ENCODE measurements around the gene DNAJB7.

DNAJB7 gene

DNA sequence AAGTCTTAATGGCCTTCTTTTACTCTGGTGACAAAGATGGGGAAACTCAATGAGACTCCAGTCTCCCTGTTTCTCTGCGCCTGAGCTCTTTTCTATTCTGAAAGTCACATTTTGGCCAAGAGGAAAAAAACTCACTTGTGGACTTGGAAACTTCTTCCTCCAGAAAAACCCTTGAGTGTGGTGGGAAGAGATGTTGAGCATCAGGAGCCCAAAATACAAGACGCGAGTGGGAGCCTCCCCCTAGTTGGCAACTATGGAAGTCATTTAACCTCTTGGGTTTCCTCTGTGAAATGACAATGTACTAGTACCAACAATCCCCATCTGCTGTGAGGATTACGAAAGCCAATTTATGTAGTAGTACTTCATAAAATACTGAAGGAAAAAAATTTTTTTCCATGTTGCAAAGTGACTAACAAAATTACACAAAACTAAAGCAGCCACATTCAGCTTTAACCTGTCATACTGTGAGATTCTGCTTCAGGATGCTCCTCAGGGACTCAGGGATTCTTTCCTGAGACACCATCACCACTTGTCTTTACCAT, 42.2 kb downstream of the DNAJB7 start:
- H2AFZ ChIP-seq (ENCODE audit: low read length) = peak overlapping the region; percentile 93
- peaks cover 24% of the 10 kb centered on the region for H3K4me1 ChIP-seq (ENCODE audit: insufficient read depth, low read length, poor library complexity, severe bottlenecking)
- no peak for TF ChIP-seq EZH2phosphoT487 (IDR thresholded peaks at IDR 0.05; ENCODE audit: borderline replicate concordance)
- TF ChIP-seq, protein P1, sequence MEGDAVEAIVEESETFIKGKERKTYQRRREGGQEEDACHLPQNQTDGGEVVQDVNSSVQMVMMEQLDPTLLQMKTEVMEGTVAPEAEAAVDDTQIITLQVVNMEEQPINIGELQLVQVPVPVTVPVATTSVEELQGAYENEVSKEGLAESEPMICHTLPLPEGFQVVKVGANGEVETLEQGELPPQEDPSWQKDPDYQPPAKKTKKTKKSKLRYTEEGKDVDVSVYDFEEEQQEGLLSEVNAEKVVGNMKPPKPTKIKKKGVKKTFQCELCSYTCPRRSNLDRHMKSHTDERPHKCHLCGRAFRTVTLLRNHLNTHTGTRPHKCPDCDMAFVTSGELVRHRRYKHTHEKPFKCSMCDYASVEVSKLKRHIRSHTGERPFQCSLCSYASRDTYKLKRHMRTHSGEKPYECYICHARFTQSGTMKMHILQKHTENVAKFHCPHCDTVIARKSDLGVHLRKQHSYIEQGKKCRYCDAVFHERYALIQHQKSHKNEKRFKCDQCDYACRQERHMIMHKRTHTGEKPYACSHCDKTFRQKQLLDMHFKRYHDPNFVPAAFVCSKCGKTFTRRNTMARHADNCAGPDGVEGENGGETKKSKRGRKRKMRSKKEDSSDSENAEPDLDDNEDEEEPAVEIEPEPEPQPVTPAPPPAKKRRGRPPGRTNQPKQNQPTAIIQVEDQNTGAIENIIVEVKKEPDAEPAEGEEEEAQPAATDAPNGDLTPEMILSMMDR (conservative IDR thresholded peaks at IDR 0.05; ENCODE audit: low read length) = no peak

DNA sequence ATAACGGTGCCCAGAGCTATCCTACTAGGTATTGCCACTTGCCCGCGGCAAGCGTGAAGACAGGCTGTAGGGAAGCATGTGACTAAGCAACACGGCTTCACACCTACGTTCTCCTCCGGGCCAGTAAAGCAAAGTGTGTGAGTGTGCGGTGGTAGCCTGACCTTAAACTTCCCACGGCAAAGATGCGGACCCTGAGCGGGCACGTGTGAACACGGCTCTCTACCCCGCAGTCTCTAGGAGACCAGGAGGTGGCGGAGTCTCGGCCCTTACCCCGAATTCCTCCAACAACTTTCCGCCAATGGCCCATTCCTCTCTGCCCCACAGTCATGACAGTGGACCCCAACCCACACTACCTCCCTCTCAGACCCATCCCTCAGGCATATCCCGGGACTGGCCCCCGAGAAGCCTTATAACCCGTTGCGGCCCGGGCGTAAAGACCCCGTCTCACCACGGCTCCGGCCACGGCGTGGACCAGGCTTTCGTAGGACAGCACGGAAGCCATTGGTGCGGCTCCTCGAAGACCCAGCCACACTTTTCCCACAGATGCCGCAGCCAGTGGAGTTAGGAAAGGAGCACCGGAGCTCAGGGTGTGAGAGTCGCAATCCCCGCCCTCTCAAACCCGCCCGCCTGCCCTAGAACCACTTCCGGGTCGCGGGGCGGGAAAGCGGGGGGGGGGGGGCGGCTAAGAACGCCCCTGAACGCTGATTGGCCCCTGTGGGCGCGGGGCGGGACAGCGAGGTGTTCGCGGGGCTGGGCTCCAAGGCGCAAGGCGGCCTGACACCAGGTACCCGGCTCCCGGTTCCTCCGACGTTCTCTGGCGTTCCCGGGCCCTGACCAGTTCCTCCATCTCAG, 42.9 kb downstream of the DNAJB7 start, which contains the start of gene SLC25A17:
Gene SLC25A17 (minus strand): TSS at position 600 of the 852 bp plus-strand sequence. CDS start 98 bp downstream, at position 502.
- Histone ChIP-seq H3F3A (ENCODE audit: low read depth) (no peaks in the 10 kb centered on the region), H3K9me3 (ENCODE audit: insufficient read depth, low read depth, low read length) (no peaks in the 10 kb centered on the region), H3K27me3 (ENCODE audit: insufficient read depth, low read length, poor library complexity, severe bottlenecking) (no peaks in the 10 kb centered on the region), H2AFZ (ENCODE audit: low read length) (peak within 1 kb of the TSS; percentile 100), H3K4me1 (ENCODE audit: insufficient read depth, low read length, poor library complexity, severe bottlenecking) (peaks cover 26% of the 10 kb centered on the region), H3K4me3 (ENCODE audit: low read length, poor library complexity, severe bottlenecking) (peak within 1 kb of the TSS; percentile 100), H3K79me2 (ENCODE audit: insufficient read depth, low read length) (peaks cover 40% of the 10 kb centered on the region), H3K9ac (ENCODE audit: low read depth, low read length, poor library complexity, severe bottlenecking) (peak within 1 kb of the TSS; percentile 89), H3K36me3 (ENCODE audit: insufficient read depth, low read length) (peaks cover 16% of the 10 kb centered on the region; the same call in 1 of the 2 replicates), H4K20me1 (ENCODE audit: insufficient read depth, low read length, poor library complexity, severe bottlenecking) (peaks cover 5% of the 10 kb centered on the region), H3K4me2 (ENCODE audit: low read depth, low read length, poor library complexity, severe bottlenecking) (peak within 1 kb of the TSS; percentile 95), H3K9me2 (replicated peaks; ENCODE audit: low read depth, low read length) (no peaks in the 10 kb centered on the region)
- TF ChIP-seq, protein P1 (conservative IDR thresholded peaks at IDR 0.05; ENCODE audit: low read length) = peak; percentile 63
- no peak for TF ChIP-seq EZH2phosphoT487 (IDR thresholded peaks at IDR 0.05; ENCODE audit: borderline replicate concordance)

More for the DNA sequence above, 42.2 kb downstream of the DNAJB7 start:
- Histone ChIP-seq H4K20me1 (ENCODE audit: insufficient read depth, low read length, poor library complexity, severe bottlenecking) (peaks cover 5% of the 10 kb centered on the region), H3K4me2 (ENCODE audit: low read depth, low read length, poor library complexity, severe bottlenecking) (peak overlapping the region; percentile 95), H3K36me3 (ENCODE audit: insufficient read depth, low read length) (peaks cover 21% of the 10 kb centered on the region; the same call in 1 of the 2 replicates), H3K79me2 (ENCODE audit: insufficient read depth, low read length) (peaks cover 40% of the 10 kb centered on the region), H3K9ac (ENCODE audit: low read depth, low read length, poor library complexity, severe bottlenecking) (peak overlapping the region; percentile 89), H3K9me2 (replicated peaks; ENCODE audit: low read depth, low read length) (no peaks in the 10 kb centered on the region), H3K4me3 (ENCODE audit: low read length, poor library complexity, severe bottlenecking) (peak overlapping the region; percentile 100), H3F3A (ENCODE audit: low read depth) (no peaks in the 10 kb centered on the region), H3K27me3 (ENCODE audit: insufficient read depth, low read length, poor library complexity, severe bottlenecking) (no peaks in the 10 kb centered on the region), H3K9me3 (ENCODE audit: insufficient read depth, low read depth, low read length) (no peaks in the 10 kb centered on the region)

DNA sequence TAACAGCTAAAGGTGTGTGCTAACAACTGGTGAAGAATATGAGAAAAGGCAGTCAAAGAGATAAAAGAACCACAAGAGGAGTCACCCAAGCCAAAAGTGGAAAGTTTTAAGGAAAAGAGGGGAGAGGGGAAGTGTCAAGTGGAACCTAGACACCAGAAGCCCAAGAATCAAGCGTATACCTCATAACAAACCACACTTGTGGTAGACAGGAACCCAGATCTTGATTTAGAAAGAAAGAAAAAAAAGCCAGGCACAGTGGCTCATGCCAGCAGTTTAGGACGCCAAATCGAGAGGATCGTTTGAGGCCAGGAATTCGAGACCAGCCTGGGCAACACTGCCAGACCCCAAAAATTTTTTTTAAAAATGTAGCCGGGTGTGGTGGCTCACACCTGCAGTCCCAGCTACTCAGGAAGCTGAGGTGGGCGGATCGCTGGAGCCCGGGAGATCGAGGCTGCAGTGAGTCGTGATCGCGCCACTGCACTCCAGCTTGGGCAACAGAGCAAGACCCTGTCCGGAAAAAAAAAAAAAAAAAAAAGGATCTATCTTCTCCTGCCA, 43.6 kb downstream of the DNAJB7 start:
- H3K36me3 ChIP-seq (ENCODE audit: insufficient read depth, low read length) = peaks cover 10% of the 10 kb centered on the region; the same call in 1 of the 2 replicates
- H2AFZ ChIP-seq (ENCODE audit: low read length) = peak overlapping the region; percentile 100
- H3K27me3 ChIP-seq (ENCODE audit: insufficient read depth, low read length, poor library complexity, severe bottlenecking) = no peaks in the 10 kb centered on the region
- H3K9me2 ChIP-seq (replicated peaks; ENCODE audit: low read depth, low read length) = no peaks in the 10 kb centered on the region
- peaks cover 5% of the 10 kb centered on the region for H4K20me1 ChIP-seq (ENCODE audit: insufficient read depth, low read length, poor library complexity, severe bottlenecking)
- H3K79me2 ChIP-seq (ENCODE audit: insufficient read depth, low read length) = peaks cover 40% of the 10 kb centered on the region
- H3F3A ChIP-seq (ENCODE audit: low read depth) = no peaks in the 10 kb centered on the region
- peak overlapping the region; percentile 100 for H3K4me3 ChIP-seq (ENCODE audit: low read length, poor library complexity, severe bottlenecking)
- peaks cover 32% of the 10 kb centered on the region for H3K4me1 ChIP-seq (ENCODE audit: insufficient read depth, low read length, poor library complexity, severe bottlenecking)
- H3K9ac ChIP-seq (ENCODE audit: low read depth, low read length, poor library complexity, severe bottlenecking) = peak overlapping the region; percentile 89
- no peaks in the 10 kb centered on the region for H3K9me3 ChIP-seq (ENCODE audit: insufficient read depth, low read depth, low read length)
- H3K4me2 ChIP-seq (ENCODE audit: low read depth, low read length, poor library complexity, severe bottlenecking) = peak overlapping the region; percentile 72
- no peak for TF ChIP-seq EZH2phosphoT487 (IDR thresholded peaks at IDR 0.05; ENCODE audit: borderline replicate concordance)
- TF ChIP-seq, protein P1 (conservative IDR thresholded peaks at IDR 0.05; ENCODE audit: low read length) = no peak

Data from Loucy (cell line).